Measurements from ENCODE around the gene C14orf180. TPM values are rescaled to one million over a fixed set of nuclear protein-coding genes. Genes with fewer than 3 reads are reported as not detected.
"Not testable (repeated sequence)": the region's sequence is repeated elsewhere in the genome, so short reads cannot be mapped to it uniquely, and the experiment has no call there.

Gene C14orf180
- total RNA-seq, 1 experiment from 2014 or later, result not detected

DNA sequence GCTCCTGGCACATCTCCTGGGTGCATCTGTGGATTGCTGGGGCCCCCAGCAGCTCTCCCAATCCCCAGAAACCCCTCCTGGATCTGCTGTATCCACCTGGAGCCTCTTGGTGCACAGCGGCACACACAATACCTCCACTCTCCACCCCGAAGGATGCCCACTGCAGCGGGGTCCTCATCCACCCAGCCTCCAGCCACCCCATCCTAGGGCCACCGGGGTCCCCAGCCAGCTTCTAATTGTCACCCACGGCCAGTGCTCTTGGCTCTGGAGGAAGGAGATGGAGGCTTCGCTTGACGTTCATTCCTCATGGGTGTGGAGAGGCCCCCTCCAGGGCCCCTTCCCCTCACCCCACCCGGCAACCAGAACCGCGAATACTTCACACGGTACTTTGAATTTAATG, 56.6 kb downstream of the C14orf180 start:
- H2BK12ac ChIP-seq (ENCODE audit: insufficient read length, low read depth, low read length), result no peak overlapping the region
- Mint-ChIP-seq H3K36me3 (ENCODE audit: insufficient read depth in 1 of 3, low read depth in 3 of 3) (no peaks in the 10 kb centered on the region), H3K4me1 (peaks cover 0 to 8% of the 10 kb centered on the region in 2 experiments; a peak in 2 of 4 replicates), H3K4me3 (no peak overlapping the region), H3K27me3 (ENCODE audit: low read depth) (peaks cover 16% of the 10 kb centered on the region), H3K27ac (no peak overlapping the region), H3K9me3 (no peaks in the 10 kb centered on the region)
- no peaks in the 10 kb centered on the region for H3K23me2 ChIP-seq (ENCODE audit: insufficient read length, low read depth, low read length, poor library complexity, severe bottlenecking)
- H3K23ac ChIP-seq (ENCODE audit: insufficient read length, low read depth, low read length), result no peak overlapping the region
- H4K8ac ChIP-seq (replicated peaks; ENCODE audit: insufficient read length, low read depth, low read length), result no peak overlapping the region
- H2BK5ac ChIP-seq (ENCODE audit: insufficient read length, low read length), result no peak overlapping the region
- H3K27ac ChIP-seq (ENCODE audit: insufficient read length, low read depth, low read length), result no peak overlapping the region
- H3K9me3 ChIP-seq (ENCODE audit: control insufficient read depth, low read depth, low read length), result no peaks in the 10 kb centered on the region
- H3K27me3 ChIP-seq (ENCODE audit: insufficient read depth, low read length), result no peaks in the 10 kb centered on the region
- TF ChIP-seq, protein P1, sequence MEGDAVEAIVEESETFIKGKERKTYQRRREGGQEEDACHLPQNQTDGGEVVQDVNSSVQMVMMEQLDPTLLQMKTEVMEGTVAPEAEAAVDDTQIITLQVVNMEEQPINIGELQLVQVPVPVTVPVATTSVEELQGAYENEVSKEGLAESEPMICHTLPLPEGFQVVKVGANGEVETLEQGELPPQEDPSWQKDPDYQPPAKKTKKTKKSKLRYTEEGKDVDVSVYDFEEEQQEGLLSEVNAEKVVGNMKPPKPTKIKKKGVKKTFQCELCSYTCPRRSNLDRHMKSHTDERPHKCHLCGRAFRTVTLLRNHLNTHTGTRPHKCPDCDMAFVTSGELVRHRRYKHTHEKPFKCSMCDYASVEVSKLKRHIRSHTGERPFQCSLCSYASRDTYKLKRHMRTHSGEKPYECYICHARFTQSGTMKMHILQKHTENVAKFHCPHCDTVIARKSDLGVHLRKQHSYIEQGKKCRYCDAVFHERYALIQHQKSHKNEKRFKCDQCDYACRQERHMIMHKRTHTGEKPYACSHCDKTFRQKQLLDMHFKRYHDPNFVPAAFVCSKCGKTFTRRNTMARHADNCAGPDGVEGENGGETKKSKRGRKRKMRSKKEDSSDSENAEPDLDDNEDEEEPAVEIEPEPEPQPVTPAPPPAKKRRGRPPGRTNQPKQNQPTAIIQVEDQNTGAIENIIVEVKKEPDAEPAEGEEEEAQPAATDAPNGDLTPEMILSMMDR (conservative IDR thresholded peaks at IDR 0.05), result no peak
- H3K4ac ChIP-seq (ENCODE audit: low read depth, low read length), result no peak overlapping the region
- H4K5ac ChIP-seq (ENCODE audit: insufficient read length, low read depth, low read length), result no peak overlapping the region
- H3T11ph ChIP-seq (ENCODE audit: low read length), result no peak overlapping the region
- no peaks in the 10 kb centered on the region for H4K20me1 ChIP-seq (ENCODE audit: control insufficient read depth, insufficient read depth, insufficient read length)
- no peak overlapping the region for H2AFZ ChIP-seq (ENCODE audit: low read length)
- DNase-seq, result no peak
- H3K4me2 ChIP-seq (ENCODE audit: insufficient read depth, insufficient read length, low read length), result no peak overlapping the region
- WGBS (ENCODE audit: extremely low coverage, insufficient read length, low lambda C conversion rate), result no CpG with 5 or more reads among the region's 11 CpGs
- H4K91ac ChIP-seq (ENCODE audit: insufficient read length, low read depth, low read length), result no peak overlapping the region
- H3K18ac ChIP-seq (ENCODE audit: insufficient read length, low read depth, low read length), result no peak overlapping the region
- no peak overlapping the region for H2BK15ac ChIP-seq (ENCODE audit: low read depth, low read length)
- no peak overlapping the region for H3K9ac ChIP-seq (ENCODE audit: extremely low read depth, insufficient read length, low read length)
- H3K79me1 ChIP-seq (ENCODE audit: insufficient read depth, low read depth, low read length, poor library complexity, severe bottlenecking), result no peaks in the 10 kb centered on the region
- H2BK20ac ChIP-seq (ENCODE audit: low read depth, low read length, poor library complexity, severe bottlenecking), result no peak overlapping the region
- no peaks in the 10 kb centered on the region for H3K4me1 ChIP-seq (ENCODE audit: insufficient read depth, low read length)
- H2AK5ac ChIP-seq (ENCODE audit: insufficient read length, low read length), result no peak overlapping the region
- no peaks in the 10 kb centered on the region for H3K79me2 ChIP-seq (ENCODE audit: insufficient read depth, low read length)
- no peak overlapping the region for H3K14ac ChIP-seq (ENCODE audit: insufficient read depth, low read length)
- H2BK120ac ChIP-seq (ENCODE audit: low read depth, low read length, poor library complexity, severe bottlenecking), result no peak overlapping the region
- no peak overlapping the region for H3K56ac ChIP-seq (ENCODE audit: insufficient read length, low read depth, low read length)

DNA sequence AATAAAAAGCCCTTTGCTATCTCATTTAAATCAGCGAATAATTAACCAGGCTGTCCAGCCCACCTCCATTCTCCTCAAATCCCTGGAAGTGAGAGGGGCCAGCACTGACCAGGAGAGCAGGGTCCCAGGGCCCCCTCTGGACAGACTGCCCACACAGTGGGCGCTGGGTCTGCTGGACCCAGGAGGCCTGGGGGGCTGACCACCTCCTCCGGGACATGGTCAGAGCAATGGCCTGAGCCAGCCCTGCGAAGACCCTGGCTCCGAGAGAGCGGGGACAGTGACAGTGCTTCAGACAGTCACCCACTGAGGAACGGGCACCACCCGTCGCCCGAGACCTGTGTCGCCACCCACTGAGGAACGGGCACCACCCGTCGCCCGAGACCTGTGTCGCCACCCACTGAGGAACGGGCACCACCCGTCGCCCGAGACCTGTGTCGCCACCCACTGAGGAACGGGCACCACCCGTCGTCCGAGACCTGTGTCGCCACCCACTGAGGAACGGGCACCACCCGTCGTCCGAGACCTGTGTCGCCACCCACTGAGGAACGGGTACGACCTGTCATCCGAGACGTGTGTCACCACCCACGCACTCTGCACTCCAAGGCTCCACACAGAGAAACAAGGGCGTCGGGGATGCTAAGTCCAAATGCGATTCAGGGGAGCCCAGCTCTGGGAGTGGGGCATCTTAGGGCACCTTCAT, 57.4 kb downstream of the C14orf180 start:
- H3K79me1 ChIP-seq (ENCODE audit: insufficient read depth, low read depth, low read length, poor library complexity, severe bottlenecking); H4K8ac ChIP-seq (replicated peaks; ENCODE audit: insufficient read length, low read depth, low read length); H2BK5ac ChIP-seq (ENCODE audit: insufficient read length, low read length); H3K4ac ChIP-seq (ENCODE audit: low read depth, low read length); H3K36me3 Mint-ChIP-seq (ENCODE audit: insufficient read depth in 1 of 3, low read depth in 3 of 3); H3K14ac ChIP-seq (ENCODE audit: insufficient read depth, low read length); H3K27ac ChIP-seq (ENCODE audit: insufficient read length, low read depth, low read length); H3K23me2 ChIP-seq (ENCODE audit: insufficient read length, low read depth, low read length, poor library complexity, severe bottlenecking); H2BK120ac ChIP-seq (ENCODE audit: low read depth, low read length, poor library complexity, severe bottlenecking); H3K9me3 ChIP-seq (ENCODE audit: control insufficient read depth, low read depth, low read length); H2AFZ ChIP-seq (ENCODE audit: low read length); H3K4me1 Mint-ChIP-seq; H3K23ac ChIP-seq (ENCODE audit: insufficient read length, low read depth, low read length); DNase-seq; H4K5ac ChIP-seq (ENCODE audit: insufficient read length, low read depth, low read length); H3T11ph ChIP-seq (ENCODE audit: low read length); H3K27me3 ChIP-seq (ENCODE audit: insufficient read depth, low read length); H2BK12ac ChIP-seq (ENCODE audit: insufficient read length, low read depth, low read length); H3K18ac ChIP-seq (ENCODE audit: insufficient read length, low read depth, low read length); H4K20me1 ChIP-seq (ENCODE audit: control insufficient read depth, insufficient read depth, insufficient read length); H3K4me3 Mint-ChIP-seq; H3K9ac ChIP-seq (ENCODE audit: extremely low read depth, insufficient read length, low read length); H2BK15ac ChIP-seq (ENCODE audit: low read depth, low read length); H3K27ac Mint-ChIP-seq; H3K4me1 ChIP-seq (ENCODE audit: insufficient read depth, low read length); H2AK5ac ChIP-seq (ENCODE audit: insufficient read length, low read length); H2BK20ac ChIP-seq (ENCODE audit: low read depth, low read length, poor library complexity, severe bottlenecking); H4K91ac ChIP-seq (ENCODE audit: insufficient read length, low read depth, low read length); H3K56ac ChIP-seq (ENCODE audit: insufficient read length, low read depth, low read length); H3K79me2 ChIP-seq (ENCODE audit: insufficient read depth, low read length); H3K4me2 ChIP-seq (ENCODE audit: insufficient read depth, insufficient read length, low read length); H3K9me3 Mint-ChIP-seq: not testable (repeated sequence)
- WGBS (ENCODE audit: extremely low coverage, insufficient read length, low lambda C conversion rate), result no CpG with 5 or more reads among the region's 39 CpGs
- H3K27me3 Mint-ChIP-seq (ENCODE audit: low read depth), result peaks cover 18% of the 10 kb centered on the region

All from H9 (cell line).